NT2/D1 (cell line): ENCODE data around the gene C20orf144.
"Not testable (repeated sequence)": the region's sequence is repeated elsewhere in the genome, so short reads cannot be mapped to it uniquely, and the experiment has no call there.

ENCODE experiments used
- YY1 ChIP-seq: IDR thresholded peaks from 2 replicates; pipeline ENCODE4 v1.6.1; 2011; ENCODE audit not compliant: insufficient read length, insufficient read depth
- ZNF274 ChIP-seq: IDR thresholded peaks from 2 replicates; pipeline ENCODE4 v1.6.1; 2011; ENCODE audit warnings: mild to moderate bottlenecking, low read depth, low read length

GRCh38 chr20:33698966-33699365, 36.8 kb downstream of the C20orf144 start:
- TF ChIP-seq YY1, ZNF274: not testable (repeated sequence)
